BLaER1 (cell line): ENCODE measurements around the gene MANEAL.

Source experiments
- H3K27ac ChIP-seq: shearing (Covaris generic); formaldehyde crosslinking; 2 replicates; pipeline ENCODE4 v1.8.1; 2022
- H3K27me3 ChIP-seq: shearing (Covaris generic); formaldehyde crosslinking; 2 replicates; pipeline ENCODE4 v1.8.1; 2022
- H3K36me3 ChIP-seq: shearing (Covaris generic); formaldehyde crosslinking; 2 replicates; pipeline ENCODE4 v1.8.1; 2022
- H3K4me1 ChIP-seq: shearing (Covaris generic); formaldehyde crosslinking; 2 replicates; pipeline ENCODE4 v1.8.1; 2022
- H3K4me2 ChIP-seq: shearing (Covaris generic); formaldehyde crosslinking; 2 replicates; pipeline ENCODE4 v1.8.1; 2022
- H3K4me3 ChIP-seq: shearing (Covaris generic); formaldehyde crosslinking; 2 replicates; pipeline ENCODE4 v1.8.1; 2022
- H3K9ac ChIP-seq: shearing (Covaris generic); formaldehyde crosslinking; 2 replicates; pipeline ENCODE4 v1.8.1; 2022
- H3K9me3 ChIP-seq: shearing (Covaris generic); formaldehyde crosslinking; 2 replicates; pipeline ENCODE4 v1.8.1; 2022
- H4K20me1 ChIP-seq: shearing (Covaris generic); formaldehyde crosslinking; 2 replicates; pipeline ENCODE4 v1.8.1; 2022
- Cebpa-rat ChIP-seq: shearing (Covaris generic); IDR thresholded peaks from 2 replicates; pipeline ENCODE4 v1.8.1; 2022

MANEAL gene

GRCh38 chr1:37822906-37823815 is 29.5 kb downstream of the MANEAL start:
- Histone ChIP-seq H3K9ac (no peak overlapping the region), H3K4me2 (no peak overlapping the region), H3K36me3 (peaks cover 92% of the 10 kb centered on the region)

GRCh38 chr1:37824001-37824400 is 30.4 kb downstream of the MANEAL start:
- Histone ChIP-seq H3K9me3 (no peaks in the 10 kb centered on the region), H3K36me3 (peaks cover 92% of the 10 kb centered on the region), H3K4me3 (no peak overlapping the region), H3K9ac (no peak overlapping the region), H3K4me2 (no peak overlapping the region), H3K4me1 (no peaks in the 10 kb centered on the region), H4K20me1 (no peaks in the 10 kb centered on the region), H3K27ac (no peak overlapping the region), H3K27me3 (no peaks in the 10 kb centered on the region)
- TF ChIP-seq Cebpa-rat = no peak

More at GRCh38 chr1:37822906-37823815, 29.5 kb downstream of the MANEAL start:
- TF ChIP-seq Cebpa-rat = no peak
- Histone ChIP-seq H3K27me3 (no peaks in the 10 kb centered on the region), H3K4me3 (no peak overlapping the region), H3K27ac (no peak overlapping the region), H3K4me1 (no peaks in the 10 kb centered on the region), H3K9me3 (no peaks in the 10 kb centered on the region), H4K20me1 (no peaks in the 10 kb centered on the region)

GRCh38 chr1:37825506-37825905 is 31.9 kb downstream of the MANEAL start:
- Histone ChIP-seq H3K27me3 (no peaks in the 10 kb centered on the region), H3K36me3 (peaks cover 91% of the 10 kb centered on the region), H3K9ac (no peak overlapping the region), H3K4me1 (no peaks in the 10 kb centered on the region), H3K27ac (no peak overlapping the region), H3K4me2 (no peak overlapping the region), H3K4me3 (no peak overlapping the region), H4K20me1 (no peaks in the 10 kb centered on the region), H3K9me3 (no peaks in the 10 kb centered on the region)
- TF ChIP-seq Cebpa-rat = no peak

GRCh38 chr1:37828410-37829074 is 34.9 kb downstream of the MANEAL start:
- no peak overlapping the region for H3K4me3 ChIP-seq
- H3K36me3 ChIP-seq = peaks cover 91% of the 10 kb centered on the region
- no peaks in the 10 kb centered on the region for H3K4me1 ChIP-seq
- H3K27me3 ChIP-seq = no peaks in the 10 kb centered on the region
- H4K20me1 ChIP-seq = no peaks in the 10 kb centered on the region
- TF ChIP-seq Cebpa-rat = no peak
- H3K9me3 ChIP-seq = no peaks in the 10 kb centered on the region
- H3K4me2 ChIP-seq = no peak overlapping the region
- no peak overlapping the region for H3K27ac ChIP-seq
- H3K9ac ChIP-seq = no peak overlapping the region

DNA sequence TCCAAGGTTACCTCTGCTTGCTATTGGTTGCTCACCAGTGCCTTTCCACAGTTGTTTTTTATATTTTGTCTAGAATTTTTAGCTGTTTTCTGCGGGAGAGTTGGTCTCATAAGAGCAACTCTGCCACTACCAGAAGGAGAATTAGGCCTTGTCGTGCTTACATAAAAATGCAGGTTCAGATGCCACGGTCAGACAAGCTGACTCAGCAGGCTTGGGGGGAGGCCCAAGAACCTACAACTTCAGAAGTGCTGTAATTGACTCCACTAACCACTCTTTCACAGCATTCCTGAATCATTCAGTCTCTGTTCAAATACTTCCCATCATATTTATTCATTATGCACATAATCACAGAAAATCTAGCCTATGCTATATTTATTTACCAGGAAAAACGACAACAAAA is 37.5 kb downstream of the MANEAL start:
- Histone ChIP-seq H3K9ac (no peak overlapping the region), H3K27ac (no peak overlapping the region), H3K36me3 (peaks cover 91% of the 10 kb centered on the region), H3K4me1 (no peaks in the 10 kb centered on the region), H4K20me1 (no peaks in the 10 kb centered on the region), H3K9me3 (no peaks in the 10 kb centered on the region), H3K4me3 (no peak overlapping the region), H3K27me3 (no peaks in the 10 kb centered on the region), H3K4me2 (no peak overlapping the region)
- no peak for TF ChIP-seq Cebpa-rat

- no peak overlapping the region for H3K4me2 ChIP-seq
- no peaks in the 10 kb centered on the region for H3K27me3 ChIP-seq
- no peak overlapping the region for H3K9ac ChIP-seq
- no peak for TF ChIP-seq Cebpa-rat
- no peaks in the 10 kb centered on the region for H3K9me3 ChIP-seq
- H4K20me1 ChIP-seq = no peaks in the 10 kb centered on the region
- peaks cover 90% of the 10 kb centered on the region for H3K36me3 ChIP-seq
- no peak overlapping the region for H3K27ac ChIP-seq
- no peaks in the 10 kb centered on the region for H3K4me1 ChIP-seq
- H3K4me3 ChIP-seq = no peak overlapping the region
Observed at GRCh38 chr1:37831809-37832208, 38.2 kb downstream of the MANEAL start.

GRCh38 chr1:37836788-37837187 is 43.1 kb downstream of the MANEAL start:
- Histone ChIP-seq H3K27ac (no peak overlapping the region), H3K4me1 (no peaks in the 10 kb centered on the region), H3K9me3 (no peaks in the 10 kb centered on the region), H3K36me3 (peaks cover 95% of the 10 kb centered on the region), H3K27me3 (no peaks in the 10 kb centered on the region), H3K4me3 (no peak overlapping the region), H3K4me2 (no peak overlapping the region), H4K20me1 (peaks cover 22% of the 10 kb centered on the region), H3K9ac (no peak overlapping the region)
- no peak for TF ChIP-seq Cebpa-rat

- Histone ChIP-seq H3K4me2 (no peak overlapping the region), H3K36me3 (peaks cover 94% of the 10 kb centered on the region), H3K4me3 (no peak overlapping the region)
Observed at GRCh38 chr1:37839676-37840075, 46.0 kb downstream of the MANEAL start.

GRCh38 chr1:37840711-37841110 is 47.1 kb downstream of the MANEAL start:
- Histone ChIP-seq H3K27ac (no peak overlapping the region), H3K27me3 (no peaks in the 10 kb centered on the region), H3K36me3 (peaks cover 94% of the 10 kb centered on the region), H4K20me1 (peaks cover 46% of the 10 kb centered on the region), H3K4me3 (no peak overlapping the region), H3K4me2 (no peak overlapping the region), H3K9ac (no peak overlapping the region), H3K9me3 (no peaks in the 10 kb centered on the region), H3K4me1 (no peaks in the 10 kb centered on the region)
- no peak for TF ChIP-seq Cebpa-rat

More at GRCh38 chr1:37839676-37840075, 46.0 kb downstream of the MANEAL start:
- Histone ChIP-seq H4K20me1 (peaks cover 42% of the 10 kb centered on the region), H3K9me3 (no peaks in the 10 kb centered on the region), H3K27ac (no peak overlapping the region), H3K27me3 (no peaks in the 10 kb centered on the region), H3K4me1 (no peaks in the 10 kb centered on the region), H3K9ac (no peak overlapping the region)
- TF ChIP-seq Cebpa-rat = no peak

DNA sequence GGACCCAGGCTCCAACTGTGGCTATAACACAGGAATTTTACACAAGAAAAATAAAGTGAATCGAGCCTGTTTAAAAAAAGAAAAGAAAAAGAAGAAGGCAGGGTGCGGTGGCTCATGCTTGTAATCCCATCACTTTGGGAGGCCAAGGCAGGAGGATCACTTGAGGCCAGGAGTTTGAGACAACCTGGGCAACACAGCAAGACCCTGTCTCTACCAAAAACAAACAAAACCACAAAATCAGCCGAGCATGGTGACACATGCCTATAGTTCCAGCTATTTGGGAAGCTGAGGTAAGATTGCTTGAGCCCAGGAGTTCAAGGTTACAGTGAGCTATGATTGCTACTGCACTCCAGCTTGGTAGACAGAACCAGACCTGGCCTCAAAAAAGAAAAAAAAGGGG is 48.0 kb downstream of the MANEAL start:
- Histone ChIP-seq H3K9me3 (no peaks in the 10 kb centered on the region), H3K4me3 (no peak overlapping the region), H3K4me1 (peaks cover 6% of the 10 kb centered on the region), H3K27ac (no peak overlapping the region), H3K27me3 (no peaks in the 10 kb centered on the region), H3K4me2 (no peak overlapping the region), H3K36me3 (peaks cover 89% of the 10 kb centered on the region), H3K9ac (no peak overlapping the region), H4K20me1 (peaks cover 47% of the 10 kb centered on the region)
- no peak for TF ChIP-seq Cebpa-rat
